Brain microvascular endothelial cell (primary cell): ENCODE data around the gene CCDC3.

Experiments
- DNase-seq: peaks from one replicate; pipeline ENCODE4 v3.0.0-alpha.2; 2020
- H3K27ac ChIP-seq: fragments of 250-450 bp; sonication (Bioruptor Pico); 2 replicates; pipeline ENCODE4 v1.5.1; 2020; ENCODE audit warnings: mild to moderate bottlenecking, moderate library complexity
- H3K27me3 ChIP-seq: fragments of 250-450 bp; sonication (Bioruptor Pico); replicated peaks from 2 replicates; pipeline ENCODE4 v1.5.1; 2020; ENCODE audit warnings: mild to moderate bottlenecking
- H3K36me3 ChIP-seq: fragments of 250-450 bp; sonication (Bioruptor Pico); replicated peaks from 2 replicates; pipeline ENCODE4 v1.5.1; 2020; ENCODE audit warnings: mild to moderate bottlenecking
- H3K4me3 ChIP-seq: 2 replicates; pipeline ENCODE4 v1.5.1; 2011; ENCODE audit warnings: low read depth, mild to moderate bottlenecking, control low read depth, low read length, moderate library complexity
- in situ Hi-C: cut with HindIII; loops from 2 replicates; pipeline ENCODE4 v1.10.0; 2017; ENCODE audit warnings: low sequenced_read_pairs, low pct_ligation_motif_present
- TF ChIP-seq, protein P1 (sequence below): IDR thresholded peaks from 2 replicates; pipeline ENCODE4 v1.5.1; 2011; ENCODE audit warnings: low read depth, mild to moderate bottlenecking, moderate library complexity, low read length, control low read depth, inconsistent platforms; ENCODE audit errors: missing control alignments

The CCDC3 gene

DNA sequence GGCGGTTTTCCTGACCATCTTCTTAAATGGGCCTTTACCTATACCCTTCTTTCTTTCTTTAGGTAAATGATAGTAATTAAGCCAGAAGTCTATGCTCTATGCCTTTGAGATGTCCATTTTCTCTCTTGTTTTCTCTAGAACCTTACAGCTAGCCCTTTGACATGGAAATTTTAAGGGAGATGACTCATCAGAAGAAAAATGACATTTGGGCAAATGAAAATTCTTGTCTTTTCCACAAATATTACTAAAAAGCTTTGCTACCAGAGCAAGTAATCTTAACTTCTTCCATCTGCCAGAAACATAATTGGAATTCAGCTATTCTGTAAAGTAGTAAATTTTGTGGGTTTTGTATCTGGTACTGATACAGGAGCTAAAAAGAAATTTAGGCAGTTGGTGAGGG lies 59.5 kb downstream of the CCDC3 start:
- no peak for DNase-seq
- Histone ChIP-seq H3K27me3 (no peaks in the 10 kb centered on the region), H3K4me3 (no peak overlapping the region), H3K27ac (no peak overlapping the region), H3K36me3 (no peaks in the 10 kb centered on the region)
- TF ChIP-seq, protein P1, sequence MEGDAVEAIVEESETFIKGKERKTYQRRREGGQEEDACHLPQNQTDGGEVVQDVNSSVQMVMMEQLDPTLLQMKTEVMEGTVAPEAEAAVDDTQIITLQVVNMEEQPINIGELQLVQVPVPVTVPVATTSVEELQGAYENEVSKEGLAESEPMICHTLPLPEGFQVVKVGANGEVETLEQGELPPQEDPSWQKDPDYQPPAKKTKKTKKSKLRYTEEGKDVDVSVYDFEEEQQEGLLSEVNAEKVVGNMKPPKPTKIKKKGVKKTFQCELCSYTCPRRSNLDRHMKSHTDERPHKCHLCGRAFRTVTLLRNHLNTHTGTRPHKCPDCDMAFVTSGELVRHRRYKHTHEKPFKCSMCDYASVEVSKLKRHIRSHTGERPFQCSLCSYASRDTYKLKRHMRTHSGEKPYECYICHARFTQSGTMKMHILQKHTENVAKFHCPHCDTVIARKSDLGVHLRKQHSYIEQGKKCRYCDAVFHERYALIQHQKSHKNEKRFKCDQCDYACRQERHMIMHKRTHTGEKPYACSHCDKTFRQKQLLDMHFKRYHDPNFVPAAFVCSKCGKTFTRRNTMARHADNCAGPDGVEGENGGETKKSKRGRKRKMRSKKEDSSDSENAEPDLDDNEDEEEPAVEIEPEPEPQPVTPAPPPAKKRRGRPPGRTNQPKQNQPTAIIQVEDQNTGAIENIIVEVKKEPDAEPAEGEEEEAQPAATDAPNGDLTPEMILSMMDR, result no peak
- in situ Hi-C loops, result no loop called here

DNA sequence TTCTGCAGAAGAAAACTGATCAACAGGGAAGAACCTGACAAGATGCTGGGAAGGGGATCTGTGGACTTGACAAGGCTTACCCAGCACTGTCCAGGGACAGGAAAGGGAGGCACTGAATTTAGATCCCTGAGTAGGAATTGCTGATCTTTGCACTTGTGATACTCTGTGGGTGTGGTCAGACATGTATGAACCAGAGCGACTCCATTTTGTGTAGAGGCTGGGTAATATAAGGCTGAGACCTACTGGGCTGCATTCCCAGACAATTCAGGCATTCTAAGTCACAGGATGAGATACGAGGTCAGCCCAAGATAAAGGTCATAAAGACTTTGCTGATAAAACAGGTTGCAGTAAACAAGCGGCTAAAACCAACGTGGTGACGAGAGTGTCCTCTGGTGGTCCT lies 60.7 kb downstream of the CCDC3 start:
- no peak for DNase-seq
- in situ Hi-C loops, result no loop called here
- TF ChIP-seq, protein P1, result no peak
- no peaks in the 10 kb centered on the region for H3K27me3 ChIP-seq
- no peaks in the 10 kb centered on the region for H3K36me3 ChIP-seq
- no peak overlapping the region for H3K27ac ChIP-seq
- no peak overlapping the region for H3K4me3 ChIP-seq

DNA sequence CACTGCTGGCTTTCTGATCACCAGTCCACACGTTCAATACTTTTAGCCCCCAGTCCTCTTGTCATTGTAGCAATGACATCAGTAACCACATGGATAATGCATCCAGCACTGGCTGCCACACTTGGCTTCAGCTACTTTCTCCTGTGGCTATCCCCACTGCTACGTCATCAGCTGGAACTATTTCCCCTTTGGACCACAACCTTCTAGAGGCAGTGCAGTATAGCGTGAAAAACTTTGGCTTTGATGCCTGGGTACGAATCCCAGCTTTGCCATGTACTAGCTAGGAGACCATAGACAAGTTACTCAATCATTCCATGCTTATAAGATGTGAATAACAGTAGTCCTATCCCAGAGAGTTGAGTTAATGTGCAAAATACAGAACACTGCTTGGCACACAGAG lies 63.2 kb downstream of the CCDC3 start:
- in situ Hi-C loops, result no loop called here

DNA sequence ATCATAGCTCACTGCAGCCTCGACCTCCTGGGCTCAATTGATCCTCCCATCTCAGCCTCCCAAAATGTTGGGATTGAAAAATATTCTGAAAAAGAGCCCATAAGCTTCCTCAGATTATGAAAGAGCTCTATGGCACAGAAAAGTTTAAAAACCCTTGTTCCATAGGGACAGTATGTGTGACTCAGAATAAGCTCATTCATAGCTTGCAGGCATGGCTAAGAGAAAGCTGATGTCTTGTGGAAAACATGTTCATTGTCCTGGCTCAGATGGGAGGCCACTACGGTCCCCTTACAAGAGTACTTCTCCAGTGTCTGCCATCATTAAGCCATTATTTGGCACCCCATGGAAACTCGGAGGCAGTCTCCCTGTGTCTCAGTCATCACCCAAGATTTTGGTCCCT lies 64.0 kb downstream of the CCDC3 start:
- Histone ChIP-seq H3K4me3 (no peak overlapping the region), H3K27ac (no peak overlapping the region), H3K36me3 (no peaks in the 10 kb centered on the region), H3K27me3 (no peaks in the 10 kb centered on the region)
- DNase-seq, result no peak
- TF ChIP-seq, protein P1, result no peak
- in situ Hi-C loops, result no loop called here

More for the DNA sequence above, 63.2 kb downstream of the CCDC3 start:
- TF ChIP-seq, protein P1, result no peak
- no peaks in the 10 kb centered on the region for H3K36me3 ChIP-seq
- no peak overlapping the region for H3K4me3 ChIP-seq
- DNase-seq, result no peak
- no peaks in the 10 kb centered on the region for H3K27me3 ChIP-seq
- no peak overlapping the region for H3K27ac ChIP-seq

DNA sequence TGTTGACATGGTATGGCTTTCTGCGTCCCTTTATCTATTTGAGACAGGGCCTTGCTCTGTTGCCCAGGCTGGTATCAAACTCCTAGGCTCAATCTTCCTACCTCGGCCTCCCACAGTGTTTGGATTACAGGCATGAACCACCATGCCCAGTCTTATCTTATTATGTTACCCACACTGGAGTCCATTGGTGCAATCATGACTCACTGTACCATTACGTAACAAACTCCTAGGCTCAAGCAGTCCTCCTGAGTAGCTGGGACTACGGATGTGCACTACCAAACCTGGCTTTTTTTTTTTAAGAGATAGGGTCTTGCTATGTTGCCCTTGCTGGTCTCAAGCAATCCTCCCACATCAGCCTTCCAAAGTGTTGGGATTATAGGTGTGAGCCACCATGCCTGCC lies 66.7 kb downstream of the CCDC3 start:
- no peaks in the 10 kb centered on the region for H3K27me3 ChIP-seq
- H3K27ac ChIP-seq, result no peak overlapping the region
- H3K36me3 ChIP-seq, result no peaks in the 10 kb centered on the region
- peak; percentile 59 for DNase-seq
- in situ Hi-C loops, result no loop called here
- TF ChIP-seq, protein P1, result no peak
- H3K4me3 ChIP-seq, result no peak overlapping the region

DNA sequence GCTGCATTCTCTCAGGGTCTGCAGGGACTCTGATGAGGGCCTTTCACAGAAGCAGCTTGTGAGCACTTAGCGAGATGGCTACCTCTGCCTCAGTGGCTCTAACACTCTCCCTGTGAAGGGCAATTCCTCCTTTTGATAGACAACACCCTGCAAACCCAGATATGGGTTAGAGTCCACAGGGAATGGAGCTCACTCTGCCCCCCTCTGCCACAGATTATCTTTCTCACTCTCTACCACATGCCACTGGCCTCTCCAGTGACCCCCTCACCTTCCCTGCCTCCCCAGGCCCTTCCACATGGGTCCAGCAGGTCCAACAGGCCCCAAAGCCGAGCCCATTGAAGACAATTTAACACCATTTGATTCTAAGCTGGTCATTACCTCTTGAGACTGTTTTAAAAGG lies 72.1 kb downstream of the CCDC3 start:
- H3K4me3 ChIP-seq, result no peak overlapping the region
- H3K27ac ChIP-seq, result no peak overlapping the region
- DNase-seq, result no peak
- TF ChIP-seq, protein P1, result no peak
- H3K36me3 ChIP-seq, result no peaks in the 10 kb centered on the region
- in situ Hi-C loops, result no loop called here
- H3K27me3 ChIP-seq, result no peaks in the 10 kb centered on the region
